Effector memory CD4-positive, alpha-beta T cell (primary cell): ENCODE measurements around the gene SAMSN1.

Source experiments
- DNase-seq, 3 donors: peaks; one replicate each; pipeline ENCODE4 v3.0.0-alpha.2; 2020
- H3K27ac ChIP-seq: 2 replicates; pipeline ENCODE4 v1.7.0; 2013; ENCODE audit warnings: mild to moderate bottlenecking, low read length, moderate library complexity; ENCODE audit not compliant: insufficient read depth, poor library complexity, severe bottlenecking
- H3K27me3 ChIP-seq: replicated peaks from 2 replicates; pipeline ENCODE4 v1.7.0; 2013; ENCODE audit warnings: mild to moderate bottlenecking, low read length; ENCODE audit not compliant: insufficient read depth, control insufficient read depth, poor library complexity, severe bottlenecking
- H3K36me3 ChIP-seq: 2 replicates; pipeline ENCODE4 v1.7.0; 2013; ENCODE audit warnings: mild to moderate bottlenecking, low read length, moderate library complexity; ENCODE audit not compliant: control insufficient read depth, insufficient read depth
- H3K4me1 ChIP-seq: 2 replicates; pipeline ENCODE4 v1.7.0; 2013; ENCODE audit warnings: low read length, mild to moderate bottlenecking; ENCODE audit not compliant: control insufficient read depth, insufficient read depth, poor library complexity, severe bottlenecking
- H3K4me3 ChIP-seq: 2 replicates; pipeline ENCODE4 v1.7.0; 2013; ENCODE audit warnings: low read length, low read depth, mild to moderate bottlenecking; ENCODE audit not compliant: insufficient read depth, poor library complexity, severe bottlenecking
- H3K9me3 ChIP-seq: 2 replicates; pipeline ENCODE4 v1.7.0; 2013; ENCODE audit warnings: mild to moderate bottlenecking, low read length, moderate library complexity; ENCODE audit not compliant: control insufficient read depth

SAMSN1 gene

DNA sequence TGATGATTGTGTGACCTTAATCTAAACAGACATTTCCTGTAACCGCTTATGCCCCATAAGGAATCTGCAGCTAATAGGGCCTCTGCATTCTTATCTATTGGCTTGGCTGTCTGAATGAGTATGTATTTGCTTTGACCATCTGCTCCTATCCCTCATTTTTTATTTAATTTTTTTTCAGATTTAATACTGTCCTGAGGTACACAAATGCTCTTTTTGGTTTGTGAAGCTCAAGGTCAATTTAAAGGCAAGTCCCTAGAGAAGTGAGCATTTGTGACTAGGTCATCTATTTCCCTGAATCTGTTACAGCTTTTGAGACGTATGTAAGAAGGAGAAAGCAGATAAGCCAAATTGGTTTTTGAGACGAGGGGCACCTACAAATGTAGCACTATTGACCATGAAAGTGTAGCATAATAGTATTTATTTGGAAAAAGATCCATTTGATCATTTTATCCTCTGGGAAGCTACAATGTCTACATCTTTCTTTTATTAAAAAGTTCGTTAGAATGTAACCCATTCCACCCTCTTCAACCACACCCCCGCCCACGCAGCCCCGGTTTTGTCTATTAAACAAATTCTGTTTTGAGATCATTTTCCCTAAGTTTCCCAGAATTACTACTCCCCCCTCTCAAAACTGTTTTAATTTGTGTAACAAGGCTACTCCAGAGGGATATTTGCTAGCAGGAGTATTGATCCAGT, 93.9 kb downstream of the SAMSN1 start:
- Histone ChIP-seq H3K4me1 (no peaks in the 10 kb centered on the region), H3K27ac (no peak overlapping the region), H3K36me3 (no peaks in the 10 kb centered on the region), H3K4me3 (no peak overlapping the region), H3K27me3 (no peaks in the 10 kb centered on the region), H3K9me3 (no peaks in the 10 kb centered on the region)
- no peak for DNase-seq

DNA sequence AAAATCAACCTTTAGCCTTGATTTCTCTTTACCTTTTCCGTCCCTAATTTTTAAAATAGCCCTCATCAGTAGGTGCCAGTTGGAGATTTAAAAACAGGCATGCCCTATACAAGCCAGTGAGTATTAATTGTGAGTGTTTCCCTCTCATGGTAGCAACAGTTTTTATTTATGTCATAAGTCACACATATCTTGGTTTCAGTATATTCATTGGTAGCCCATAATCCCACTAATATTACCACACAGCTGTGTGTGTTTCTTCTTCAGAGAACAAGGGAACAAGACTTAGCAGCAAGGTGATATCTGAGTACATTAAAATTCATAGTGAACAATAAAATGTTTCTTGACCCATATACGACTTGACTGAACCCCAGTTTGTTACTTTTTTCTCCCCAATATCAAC, 94.6 kb downstream of the SAMSN1 start:
- DNase-seq = no peak
- Histone ChIP-seq H3K9me3 (no peaks in the 10 kb centered on the region), H3K27ac (no peak overlapping the region)

DNA sequence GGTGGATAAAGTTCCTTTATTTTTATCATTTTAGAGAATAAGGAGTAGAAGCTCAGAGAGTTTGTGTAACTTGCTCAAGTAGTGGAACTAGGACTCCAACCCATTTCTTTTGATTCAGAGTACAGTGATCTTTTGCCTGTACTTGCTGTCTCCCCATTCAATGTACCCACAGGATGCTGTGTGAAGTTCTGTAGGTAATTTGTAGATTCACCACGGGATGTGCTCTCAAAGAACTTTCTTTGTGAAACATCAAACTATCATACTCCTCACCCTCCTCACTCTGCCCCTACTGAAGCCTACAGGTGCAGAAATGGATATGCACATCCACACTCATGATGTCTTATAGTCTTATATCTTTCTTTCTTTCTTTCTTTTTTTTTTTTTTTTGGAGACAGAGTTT, 97.3 kb downstream of the SAMSN1 start:
- Histone ChIP-seq H3K27ac (no peak overlapping the region), H3K27me3 (no peaks in the 10 kb centered on the region), H3K36me3 (no peaks in the 10 kb centered on the region), H3K4me1 (no peaks in the 10 kb centered on the region), H3K4me3 (no peak overlapping the region), H3K9me3 (no peaks in the 10 kb centered on the region)
- no peak for DNase-seq

More for the DNA sequence above, 94.6 kb downstream of the SAMSN1 start:
- H3K36me3 ChIP-seq = no peaks in the 10 kb centered on the region
- no peaks in the 10 kb centered on the region for H3K27me3 ChIP-seq
- no peaks in the 10 kb centered on the region for H3K4me1 ChIP-seq
- no peak overlapping the region for H3K4me3 ChIP-seq

DNA sequence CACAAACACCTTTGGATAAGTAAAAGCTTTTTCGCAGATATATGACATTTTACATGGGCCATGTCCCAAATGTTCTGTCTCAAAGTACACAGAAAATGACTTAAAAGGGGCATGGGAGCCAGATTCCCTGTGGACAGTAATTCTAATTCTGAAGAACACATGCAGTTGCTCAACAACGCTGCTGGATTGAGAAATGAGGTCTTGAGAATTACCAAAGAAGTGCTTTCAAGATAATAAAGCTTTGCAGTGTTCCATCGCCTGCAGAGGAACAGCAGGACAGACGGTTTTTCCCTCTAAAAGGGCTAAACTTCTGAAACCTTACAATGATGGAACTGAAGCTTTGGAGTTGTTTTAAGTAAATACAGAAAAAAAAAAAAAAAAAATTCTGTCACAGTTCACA, 107.9 kb downstream of the SAMSN1 start:
- Histone ChIP-seq H3K36me3 (no peaks in the 10 kb centered on the region), H3K27me3 (no peaks in the 10 kb centered on the region), H3K27ac (no peak overlapping the region), H3K9me3 (no peaks in the 10 kb centered on the region), H3K4me1 (no peaks in the 10 kb centered on the region), H3K4me3 (no peak overlapping the region)
- no peak for DNase-seq

DNA sequence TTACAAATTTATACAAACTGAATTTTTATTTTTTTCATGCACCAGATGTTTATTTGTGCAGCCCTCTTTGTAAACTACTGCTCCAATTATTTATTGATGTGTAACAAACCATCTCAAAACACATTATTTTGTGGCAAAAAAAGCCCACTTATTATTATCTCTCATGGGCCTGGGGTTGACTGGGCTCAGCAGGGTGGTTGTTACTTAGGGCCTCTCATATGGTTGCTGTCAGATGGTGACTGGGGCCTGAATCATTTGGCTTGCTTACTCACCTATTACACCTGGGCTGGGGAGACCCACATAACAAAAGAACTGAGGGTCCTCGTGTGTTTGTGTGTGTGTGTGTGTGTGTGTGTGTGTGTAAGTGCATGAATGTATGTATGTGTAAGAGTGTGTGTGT, 110.7 kb downstream of the SAMSN1 start:
- Histone ChIP-seq H3K9me3 (no peaks in the 10 kb centered on the region), H3K4me1 (no peaks in the 10 kb centered on the region), H3K4me3 (no peak overlapping the region), H3K36me3 (no peaks in the 10 kb centered on the region), H3K27ac (no peak overlapping the region), H3K27me3 (no peaks in the 10 kb centered on the region)
- DNase-seq = no peak
